HG02610 (cell line): Measurements from ENCODE around the gene CAPZB.

Source experiments
- ATAC-seq: cut with Tn5 transposase; IDR thresholded peaks from one replicate; pipeline ENCODE4 v1.9.1; 2021; ENCODE audit warnings: mild to moderate bottlenecking, moderate library complexity; ENCODE audit not compliant: unreplicated experiment

The CAPZB gene

GRCh38 chr1:19432943-19433718, 52.2 kb downstream of the CAPZB start:
- ATAC-seq: no peak

- no peak for ATAC-seq
Observed at GRCh38 chr1:19430121-19431068, 54.9 kb downstream of the CAPZB start.

GRCh38 chr1:19429611-19430010, 55.7 kb downstream of the CAPZB start:
- ATAC-seq: no peak

GRCh38 chr1:19427087-19427781, 58.1 kb downstream of the CAPZB start:
- ATAC-seq: no peak

GRCh38 chr1:19426294-19427086, 58.8 kb downstream of the CAPZB start:
- ATAC-seq: no peak

- no peak for ATAC-seq
Observed at GRCh38 chr1:19425646-19426239, 59.6 kb downstream of the CAPZB start.

GRCh38 chr1:19424651-19425570, 60.4 kb downstream of the CAPZB start:
- ATAC-seq: no peak

- no peak for ATAC-seq
Observed at GRCh38 chr1:19423130-19423529, 62.2 kb downstream of the CAPZB start.

- no peak for ATAC-seq
Observed at GRCh38 chr1:19421365-19421764, 64.0 kb downstream of the CAPZB start.

GRCh38 chr1:19420606-19421005, 64.7 kb downstream of the CAPZB start:
- no peak for ATAC-seq

- no peak for ATAC-seq
Observed at GRCh38 chr1:19419691-19420090, 65.6 kb downstream of the CAPZB start.

GRCh38 chr1:19418503-19418971, 66.8 kb downstream of the CAPZB start:
- no peak for ATAC-seq

GRCh38 chr1:19416921-19417470, 68.3 kb downstream of the CAPZB start:
- ATAC-seq: no peak

GRCh38 chr1:19416145-19416544, 69.2 kb downstream of the CAPZB start:
- no peak for ATAC-seq

- no peak for ATAC-seq
Observed at GRCh38 chr1:19414515-19415121, 70.7 kb downstream of the CAPZB start.

- ATAC-seq: no peak
Observed at GRCh38 chr1:19413999-19414398, 71.3 kb downstream of the CAPZB start.

GRCh38 chr1:19412654-19413053, 72.7 kb downstream of the CAPZB start:
- no peak for ATAC-seq

- no peak for ATAC-seq
Observed at GRCh38 chr1:19411612-19412011, 73.7 kb downstream of the CAPZB start.
